ENCODE measurements around the gene NDFIP1.

Gene NDFIP1

DNA sequence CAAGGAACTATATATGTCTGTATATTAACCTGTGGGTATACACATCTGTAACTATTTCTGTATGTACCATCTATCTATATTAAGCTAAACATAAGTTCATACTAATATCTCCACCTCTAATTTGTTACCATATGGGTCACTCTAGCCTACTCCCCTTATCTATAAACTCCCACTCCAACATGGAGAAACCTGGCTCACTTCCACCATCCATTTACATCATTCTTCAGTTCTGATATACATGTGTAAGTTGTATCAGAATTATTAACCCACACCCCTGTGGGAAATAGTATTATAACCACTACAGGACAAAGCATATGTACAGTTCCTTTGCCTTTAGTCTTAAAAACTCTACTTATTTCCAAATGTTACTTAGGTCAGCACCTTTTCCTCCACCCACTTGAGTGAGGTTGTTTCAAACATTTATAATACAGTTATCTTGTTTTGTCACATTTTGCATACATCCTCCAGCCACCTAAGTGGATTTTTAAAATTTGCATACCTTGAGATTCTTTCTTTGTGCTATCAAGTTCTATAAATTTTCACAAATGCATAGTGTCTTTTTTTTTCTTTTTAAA lies 10.6 kb downstream of the NDFIP1 start:
- DNase-seq (ENCODE audit: low spot score) = no peak

GRCh38 chr5:142120247-142120935 lies 11.8 kb downstream of the NDFIP1 start:
- DNase-seq (ENCODE audit: low spot score) = no peak

GRCh38 chr5:142122121-142122520 lies 13.5 kb downstream of the NDFIP1 start:
- no peak for DNase-seq (ENCODE audit: low spot score)

- DNase-seq (ENCODE audit: low spot score) = no peak
Measured at GRCh38 chr5:142125378-142125777, 16.8 kb downstream of the NDFIP1 start.

DNA sequence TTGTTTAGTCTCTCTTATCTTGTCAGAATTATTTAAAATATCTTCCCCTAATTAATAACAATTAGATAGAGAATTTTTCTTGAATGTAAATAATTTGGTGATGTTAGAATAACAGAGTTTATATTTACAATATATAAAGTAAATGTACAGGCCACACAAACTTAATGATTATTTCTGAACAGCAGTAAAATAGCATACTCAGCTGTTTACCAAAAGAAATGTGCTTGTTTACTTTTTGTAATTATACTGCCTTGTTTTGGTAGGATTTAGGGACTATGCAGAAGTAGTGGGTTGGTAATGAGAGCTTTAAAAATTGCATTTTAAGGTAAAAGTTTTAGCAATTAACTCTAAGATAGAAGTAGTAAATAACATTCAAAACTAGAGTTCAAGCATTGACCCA lies 17.4 kb downstream of the NDFIP1 start:
- DNase-seq (ENCODE audit: low spot score) = no peak

DNA sequence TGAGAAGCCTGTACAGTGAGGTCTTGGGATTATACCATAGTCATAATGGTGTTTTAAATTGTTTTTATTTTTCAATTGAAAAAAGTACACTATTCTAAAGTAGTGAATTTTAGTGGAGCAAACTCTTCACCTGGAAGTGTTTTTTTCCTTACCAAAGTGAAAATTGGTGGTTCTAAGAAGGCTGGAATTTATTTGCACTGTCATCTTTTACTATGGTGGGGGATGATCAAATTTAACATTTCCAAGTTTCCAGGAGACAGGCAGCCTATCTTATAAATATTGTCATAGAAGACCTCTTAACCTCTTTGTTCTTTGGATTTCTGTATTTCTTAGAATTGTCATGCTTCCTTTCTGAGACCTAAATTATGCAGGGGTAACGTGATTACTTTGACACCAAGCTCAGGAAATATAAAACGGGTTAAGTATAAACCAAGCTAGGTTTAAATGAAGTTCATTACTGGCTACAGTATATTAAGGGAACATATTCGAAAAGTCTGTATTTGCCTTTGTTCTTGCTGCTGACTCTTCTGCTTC lies 20.2 kb downstream of the NDFIP1 start:
- no peak for DNase-seq (ENCODE audit: low spot score)

GRCh38 chr5:142129446-142130066 lies 21.0 kb downstream of the NDFIP1 start:
- DNase-seq (ENCODE audit: low spot score) = no peak

GRCh38 chr5:142131394-142131793 lies 22.8 kb downstream of the NDFIP1 start:
- DNase-seq (ENCODE audit: low spot score) = no peak

- DNase-seq (ENCODE audit: low spot score) = no peak
Measured at GRCh38 chr5:142132916-142133315, 24.3 kb downstream of the NDFIP1 start.

DNA sequence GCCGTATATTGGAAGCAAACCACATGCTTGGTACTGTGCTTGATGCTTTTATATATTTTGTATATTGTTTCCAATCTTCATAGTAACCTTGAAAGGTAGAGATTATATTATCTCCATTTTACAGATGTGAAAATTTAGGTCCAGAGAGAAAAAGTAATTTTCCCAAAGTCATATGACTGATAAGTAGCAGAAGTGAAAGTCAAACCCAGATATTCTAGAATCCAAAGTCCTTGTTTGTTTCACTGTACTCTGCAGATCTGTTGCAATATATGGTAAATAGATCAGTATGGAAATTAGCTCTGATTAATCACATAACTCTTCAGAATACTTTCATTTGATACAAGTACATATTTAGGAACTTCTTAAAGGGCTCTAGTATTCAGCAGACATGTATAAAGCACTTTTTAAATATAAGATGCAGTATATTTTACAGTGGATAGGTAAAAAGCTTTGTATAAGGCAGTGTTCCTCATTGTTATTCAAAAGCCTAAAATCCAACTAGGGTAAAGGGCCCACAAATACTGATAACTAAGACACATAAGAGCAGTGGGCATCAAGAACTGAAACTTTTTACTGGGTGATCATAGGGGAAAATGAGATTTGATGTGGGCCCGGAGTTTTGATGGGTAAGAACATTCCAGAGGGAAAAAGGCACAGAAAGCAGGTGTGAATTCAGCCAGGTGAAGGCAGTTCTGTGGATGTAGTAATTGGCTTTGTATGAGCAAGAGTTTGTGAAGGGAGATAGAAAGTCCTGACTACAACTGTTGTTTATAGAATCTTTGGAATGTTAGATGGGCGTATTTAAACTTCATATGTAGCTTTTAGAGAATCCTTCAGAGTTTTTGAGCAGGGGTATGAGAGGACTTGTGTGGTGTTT lies 25.0 kb downstream of the NDFIP1 start:
- no peak for DNase-seq (ENCODE audit: low spot score)

GRCh38 chr5:142134331-142135010 lies 25.9 kb downstream of the NDFIP1 start:
- DNase-seq (ENCODE audit: low spot score) = no peak

DNA sequence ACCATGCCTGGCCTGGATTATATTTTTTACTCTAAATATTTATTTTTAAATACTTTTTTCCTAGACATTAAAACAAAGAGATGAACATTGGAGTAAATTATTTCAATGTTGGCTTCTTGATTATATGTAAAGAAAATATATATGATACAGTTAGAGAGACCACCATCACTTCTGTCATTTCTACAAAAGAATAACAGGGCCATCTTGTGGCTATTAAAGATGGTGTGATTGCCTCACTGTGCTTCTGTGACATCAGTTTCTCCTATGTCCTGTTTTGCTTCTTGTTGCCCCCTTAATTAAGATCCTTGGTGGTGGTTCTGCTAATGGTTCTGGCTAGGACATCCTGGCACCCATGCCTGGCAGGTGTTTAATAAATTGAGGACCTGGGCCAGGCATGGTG lies 32.9 kb downstream of the NDFIP1 start:
- DNase-seq (ENCODE audit: low spot score) = no peak

DNA sequence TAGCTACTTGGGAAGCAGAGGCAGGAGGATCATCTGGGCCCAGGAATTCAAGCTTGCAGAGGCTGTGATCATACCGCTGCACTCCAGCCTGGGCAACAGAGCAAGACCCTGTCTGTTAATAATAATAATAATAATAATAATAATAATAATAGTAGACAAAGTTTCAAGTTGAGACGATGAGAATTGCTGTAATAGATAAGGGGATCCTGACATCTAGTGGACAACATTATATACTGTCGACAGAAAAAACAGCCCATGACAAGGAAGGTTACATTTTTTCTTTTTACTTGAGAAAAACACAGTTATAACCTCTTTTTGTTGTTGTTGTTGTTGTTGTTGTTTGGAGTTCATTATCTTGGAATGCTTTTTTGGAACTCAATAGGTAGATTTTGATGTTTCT lies 35.3 kb downstream of the NDFIP1 start:
- no peak for DNase-seq (ENCODE audit: low spot score)

DNA sequence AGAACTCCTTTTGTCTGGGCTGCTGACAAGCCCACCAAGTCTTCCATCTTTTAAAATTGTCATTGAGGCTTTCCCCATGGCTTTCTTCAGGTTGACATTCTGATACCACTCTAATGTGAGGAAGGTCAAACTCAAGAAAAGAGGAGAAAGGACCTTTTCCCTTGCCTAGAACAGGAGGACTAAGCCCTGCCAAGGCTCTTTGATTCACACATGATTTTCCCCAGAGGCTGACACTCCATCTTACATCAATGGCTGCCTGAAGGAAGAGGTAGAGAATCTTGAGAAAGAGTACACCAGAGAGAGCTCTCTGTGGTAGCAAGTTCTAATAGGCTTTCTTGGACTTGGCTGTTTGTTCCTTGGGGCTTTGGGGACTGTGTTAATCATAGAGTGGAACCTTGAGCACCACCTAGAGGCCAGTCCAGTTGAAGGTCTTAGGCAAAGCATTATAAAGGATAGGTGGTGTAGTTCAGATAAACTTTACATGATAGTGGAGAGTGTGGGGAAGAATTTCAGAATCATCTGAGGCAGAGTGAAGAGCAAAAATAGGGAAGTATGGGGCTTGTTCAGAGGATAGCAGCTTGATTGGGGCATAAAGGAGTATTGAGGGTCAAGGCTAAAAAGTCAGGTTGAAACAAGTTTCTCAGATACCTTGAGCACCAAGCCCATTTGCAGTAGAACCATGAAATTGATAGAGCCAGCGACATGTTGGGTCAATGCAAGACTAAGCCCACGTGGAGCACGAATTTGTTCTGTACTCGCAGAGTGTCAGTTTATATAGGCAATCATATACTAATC lies 36.7 kb downstream of the NDFIP1 start:
- DNase-seq (ENCODE audit: low spot score) = peak; percentile 34

DNA sequence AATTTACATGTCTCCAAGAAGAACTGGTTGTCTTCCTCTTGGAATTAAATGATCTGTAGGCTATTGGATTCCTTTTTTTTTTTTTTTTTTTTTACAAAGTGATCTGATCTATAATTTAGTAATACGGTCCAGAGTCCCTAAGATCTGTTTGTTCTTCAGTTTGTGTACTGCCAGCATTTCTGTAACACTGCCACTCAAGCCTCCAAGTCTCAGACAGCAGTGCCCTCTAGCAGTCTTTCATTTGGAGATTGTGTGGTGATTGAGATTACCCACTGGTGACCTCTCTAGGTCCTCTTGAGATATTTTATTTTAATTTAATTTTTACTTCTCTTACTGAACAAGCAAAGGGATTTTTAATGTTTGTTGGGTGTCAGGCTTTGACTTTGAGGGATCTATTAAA lies 40.8 kb downstream of the NDFIP1 start:
- DNase-seq (ENCODE audit: low spot score) = no peak

GRCh38 chr5:142150431-142150830 lies 41.9 kb downstream of the NDFIP1 start:
- no peak for DNase-seq (ENCODE audit: low spot score)

- DNase-seq (ENCODE audit: low spot score) = no peak
Measured at GRCh38 chr5:142151436-142152383, 43.1 kb downstream of the NDFIP1 start.

- DNase-seq (ENCODE audit: low spot score) = no peak
Measured at GRCh38 chr5:142152384-142152732, 43.8 kb downstream of the NDFIP1 start.

DNA sequence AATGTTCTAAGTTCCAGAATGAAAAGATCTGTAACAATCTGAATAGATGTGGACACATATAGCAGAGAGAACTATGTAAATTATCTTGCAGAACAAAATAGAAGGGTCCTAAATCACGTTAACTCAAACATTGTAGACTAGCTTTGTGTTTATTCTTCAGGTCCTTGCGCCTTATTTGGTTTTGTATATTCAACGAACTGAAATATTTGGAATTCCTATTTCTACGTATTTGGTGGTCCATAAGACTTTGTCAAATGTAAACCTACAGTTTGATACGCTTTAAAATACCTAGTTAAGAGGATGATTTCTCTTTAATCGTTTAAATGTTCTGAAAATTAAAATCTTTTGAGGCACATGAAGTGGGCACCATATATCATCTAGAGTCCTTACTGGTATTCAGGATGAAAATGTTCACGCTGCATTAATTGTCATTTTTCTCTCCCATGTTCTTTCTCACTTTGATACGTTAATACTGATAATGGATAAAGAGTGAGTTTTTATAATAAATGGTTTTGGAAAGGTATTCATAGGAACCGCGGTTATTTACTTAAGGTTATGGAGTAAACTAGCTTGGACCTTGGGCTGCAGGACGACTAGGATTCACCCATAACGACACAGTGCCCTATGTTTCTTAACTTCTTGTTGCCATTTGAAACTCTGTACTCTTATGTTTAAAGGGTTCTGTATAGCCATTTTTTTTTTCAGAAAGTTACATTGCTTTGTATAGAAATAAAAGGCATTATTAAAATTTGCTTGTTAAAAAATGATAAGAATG lies 45.3 kb downstream of the NDFIP1 start:
- DNase-seq (ENCODE audit: low spot score) = no peak
